Measurements from ENCODE around the gene DCUN1D2.

DCUN1D2 gene

GRCh38 chr13:113518076-113518803 is 27.7 kb upstream of the DCUN1D2 start:
- DNase-seq, result no peak

- no peak for DNase-seq
Observed at GRCh38 chr13:113514847-113515246, 24.3 kb upstream of the DCUN1D2 start.

GRCh38 chr13:113513761-113514160 is 23.2 kb upstream of the DCUN1D2 start:
- no peak for DNase-seq

GRCh38 chr13:113511361-113511760 is 20.9 kb upstream of the DCUN1D2 start:
- DNase-seq, result no peak

- no peak for DNase-seq
Observed at GRCh38 chr13:113510871-113511270, 20.4 kb upstream of the DCUN1D2 start.

- DNase-seq, result no peak
Observed at GRCh38 chr13:113509989-113510388, 19.5 kb upstream of the DCUN1D2 start.

- DNase-seq, result no peak
Observed at GRCh38 chr13:113508521-113509254, 18.2 kb upstream of the DCUN1D2 start.

- DNase-seq, result no peak
Observed at GRCh38 chr13:113507505-113508345, 17.2 kb upstream of the DCUN1D2 start.

GRCh38 chr13:113506871-113507388 is 16.4 kb upstream of the DCUN1D2 start:
- DNase-seq, result no peak

- peak; percentile 94 for DNase-seq
Observed at GRCh38 chr13:113506025-113506685, 15.6 kb upstream of the DCUN1D2 start.

- no peak for DNase-seq
Observed at GRCh38 chr13:113502686-113503085, 12.2 kb upstream of the DCUN1D2 start.

GRCh38 chr13:113500530-113501265 is 10.2 kb upstream of the DCUN1D2 start:
- no peak for DNase-seq

- no peak for DNase-seq
Observed at GRCh38 chr13:113499936-113500335, 9.4 kb upstream of the DCUN1D2 start.

- no peak for DNase-seq
Observed at GRCh38 chr13:113498905-113499304, 8.4 kb upstream of the DCUN1D2 start.

- no peak for DNase-seq
Observed at GRCh38 chr13:113497217-113497616, 6.7 kb upstream of the DCUN1D2 start.

- DNase-seq, result no peak
Observed at GRCh38 chr13:113495494-113496210, 5.1 kb upstream of the DCUN1D2 start.

GRCh38 chr13:113493315-113493951 is 2.9 kb upstream of the DCUN1D2 start:
- peak; percentile 36 for DNase-seq

GRCh38 chr13:113491982-113492381 is 1.5 kb upstream of the DCUN1D2 start:
- DNase-seq, result no peak

- DNase-seq, result no peak
Observed at GRCh38 chr13:113491418-113491883, 940 bp upstream of the DCUN1D2 start.

Data from GDM1 (cell line).